Breast epithelium (tissue), 4 donors: Measurements from ENCODE around the gene C1QTNF5. TPM values are rescaled to one million over a fixed set of nuclear protein-coding genes. Genes with fewer than 3 reads are reported as not detected.

Source experiments
- DNase-seq, 2 donors: peaks; one replicate each; pipeline ENCODE4 v3.0.0-alpha.2; 2019; ENCODE audit warnings: low spot score in 2 of 2
- H3K27ac ChIP-seq, 2 donors: fragments of 200-600 bp; sonication (generic) in 1 of 2; one replicate each; pipeline ENCODE4 v1.5.1; 2016 to 2019; ENCODE audit warnings: mild to moderate bottlenecking in 1 of 2
- H3K27me3 ChIP-seq, 2 donors: fragments of 200-600 bp; sonication (generic) in 1 of 2; one replicate each; pipeline versions ENCODE4 v1.5.1 to v1.6.0; 2017 to 2019; ENCODE audit warnings: control low read depth in 1 of 2, mild to moderate bottlenecking in 1 of 2
- H3K36me3 ChIP-seq: fragments of 200-600 bp; one replicate; pipeline ENCODE4 v1.5.1; 2019
- H3K4me1 ChIP-seq, 2 donors: fragments of 200-600 bp; sonication (generic); one replicate each; pipeline ENCODE4 v1.5.1; 2016 to 2019; ENCODE audit warnings: control low read depth in 1 of 2
- H3K4me3 ChIP-seq, 3 donors: fragments of 200-600 bp; sonication (generic); 1 replicate in 2 of 3; 2 replicates in 1 of 3; pipeline ENCODE4 v1.5.1; 2016 to 2019; ENCODE audit warnings: mild to moderate bottlenecking in 3 of 3, moderate library complexity in 2 of 3
- H3K9me3 ChIP-seq, 2 donors: fragments of 200-600 bp; sonication (generic) in 1 of 2; one replicate each; pipeline ENCODE4 v1.5.1; 2016 to 2019; ENCODE audit warnings: control low read depth in 1 of 2
- CTCF ChIP-seq, 3 donors: fragments of 450-650 bp; IDR thresholded peaks; one replicate each; pipeline ENCODE4 v1.5.1; 2016 to 2017; ENCODE audit warnings: antibody characterized with exemption in 3 of 3, mild to moderate bottlenecking in 3 of 3, moderate library complexity in 3 of 3
- POLR2A ChIP-seq: fragments of 450-650 bp; IDR thresholded peaks from one replicate; pipeline ENCODE4 v1.6.1; 2016; ENCODE audit warnings: antibody characterized with exemption, mild to moderate bottlenecking, moderate library complexity
- POLR2AphosphoS5 ChIP-seq, 3 donors: sonication (generic); formaldehyde crosslinking; IDR thresholded peaks; one replicate each; pipeline ENCODE4 v1.6.1; 2017; ENCODE audit warnings: antibody characterized with exemption in 3 of 3
- intact Hi-C: fragments of 100-400 bp; cut with DNase I; formaldehyde crosslinking; loops from one replicate; pipeline ENCODE4 v1.15.1; 2023; ENCODE audit warnings: low total_unique reads
- total RNA-seq, 3 donors: library from RNA; depleted of rRNA; stranded (reverse); fragments of >200 nt; gene quantifications; one replicate each; pipeline ENCODE4 v1.1.0, GENCODE V29; 2016

Gene C1QTNF5
- total RNA-seq, 3 donors from 2014 or later = 14.3 to 55.0 (median 38.0) TPM

GRCh38 chr11:119347940-119348605 lies 7.4 kb upstream of the C1QTNF5 start:
- no peaks in the 10 kb centered on the region for H3K36me3 ChIP-seq
- TF ChIP-seq CTCF (IDR thresholded peaks at IDR 0.05) (no peak), POLR2AphosphoS5 (IDR thresholded peaks at IDR 0.05) (no peak), POLR2A (no peak)
- intact Hi-C loops = no loop called here
- H3K9me3 ChIP-seq = no peaks in the 10 kb centered on the region
- H3K4me3 ChIP-seq = no peak overlapping the region
- DNase-seq = no peak
- no peak overlapping the region for H3K27ac ChIP-seq
- peaks cover 0 to 4% of the 10 kb centered on the region in 2 donors for H3K4me1 ChIP-seq
- H3K27me3 ChIP-seq = no peaks in the 10 kb centered on the region

GRCh38 chr11:119347242-119347641 lies 6.6 kb upstream of the C1QTNF5 start:
- Histone ChIP-seq H3K4me3 (no peak overlapping the region), H3K9me3 (no peaks in the 10 kb centered on the region), H3K36me3 (no peaks in the 10 kb centered on the region), H3K27ac (no peak overlapping the region), H3K4me1 (no peaks in the 10 kb centered on the region), H3K27me3 (no peaks in the 10 kb centered on the region)
- no peak for DNase-seq
- intact Hi-C loops = no loop called here
- TF ChIP-seq POLR2AphosphoS5 (IDR thresholded peaks at IDR 0.05) (no peak), CTCF (IDR thresholded peaks at IDR 0.05) (no peak), POLR2A (no peak)

GRCh38 chr11:119346605-119347004 lies 5.9 kb upstream of the C1QTNF5 start, which contains the start of gene MFRP:
Gene MFRP, minus strand, starts transcription at chr11:119346705. Its CDS starts 192 bp downstream, at chr11:119346513.
- H3K4me1 ChIP-seq = no peaks in the 10 kb centered on the region
- no peaks in the 10 kb centered on the region for H3K27me3 ChIP-seq
- no peaks in the 10 kb centered on the region for H3K9me3 ChIP-seq
- H3K4me3 ChIP-seq = no peak within 1 kb of the TSS
- TF ChIP-seq POLR2A = no peak
- TF ChIP-seq CTCF (IDR thresholded peaks at IDR 0.05) = no peak
- TF ChIP-seq POLR2AphosphoS5 (IDR thresholded peaks at IDR 0.05) = no peak
- intact Hi-C loops = no loop called here
- no peak for DNase-seq
- H3K36me3 ChIP-seq = no peaks in the 10 kb centered on the region
- H3K27ac ChIP-seq = no peak within 1 kb of the TSS

GRCh38 chr11:119345685-119346084 lies 5.0 kb upstream of the C1QTNF5 start:
- TF ChIP-seq POLR2AphosphoS5 (IDR thresholded peaks at IDR 0.05) (no peak), CTCF (IDR thresholded peaks at IDR 0.05) (no peak), POLR2A (no peak)
- H3K9me3 ChIP-seq = no peaks in the 10 kb centered on the region
- DNase-seq = no peak

GRCh38 chr11:119344291-119345010 lies 3.8 kb upstream of the C1QTNF5 start:
- no peak for DNase-seq
- Histone ChIP-seq H3K27ac (no peak overlapping the region), H3K9me3 (no peaks in the 10 kb centered on the region), H3K27me3 (peaks cover 0 to 2% of the 10 kb centered on the region in 2 donors), H3K4me1 (peaks cover 0 to 7% of the 10 kb centered on the region in 2 donors), H3K4me3 (no peak overlapping the region), H3K36me3 (no peaks in the 10 kb centered on the region)
- no peak for TF ChIP-seq CTCF (IDR thresholded peaks at IDR 0.05)
- no peak for TF ChIP-seq POLR2AphosphoS5 (IDR thresholded peaks at IDR 0.05)
- no peak for TF ChIP-seq POLR2A
- intact Hi-C loops = no loop called here

More at GRCh38 chr11:119345685-119346084, 5.0 kb upstream of the C1QTNF5 start:
- no peaks in the 10 kb centered on the region for H3K27me3 ChIP-seq
- no peaks in the 10 kb centered on the region for H3K36me3 ChIP-seq
- H3K27ac ChIP-seq = no peak overlapping the region
- H3K4me1 ChIP-seq = no peaks in the 10 kb centered on the region
- intact Hi-C loops = no loop called here
- no peak overlapping the region for H3K4me3 ChIP-seq
